GM19099 (cell line): ENCODE results near the gene RFPL1.

Experiments used
- POLR2A ChIP-seq: IDR thresholded peaks from 3 replicates; pipeline ENCODE4 v1.6.1; 2011; ENCODE audit warnings: low read depth; ENCODE audit not compliant: insufficient read length; ENCODE audit errors: extremely low read depth

RFPL1 gene

DNA sequence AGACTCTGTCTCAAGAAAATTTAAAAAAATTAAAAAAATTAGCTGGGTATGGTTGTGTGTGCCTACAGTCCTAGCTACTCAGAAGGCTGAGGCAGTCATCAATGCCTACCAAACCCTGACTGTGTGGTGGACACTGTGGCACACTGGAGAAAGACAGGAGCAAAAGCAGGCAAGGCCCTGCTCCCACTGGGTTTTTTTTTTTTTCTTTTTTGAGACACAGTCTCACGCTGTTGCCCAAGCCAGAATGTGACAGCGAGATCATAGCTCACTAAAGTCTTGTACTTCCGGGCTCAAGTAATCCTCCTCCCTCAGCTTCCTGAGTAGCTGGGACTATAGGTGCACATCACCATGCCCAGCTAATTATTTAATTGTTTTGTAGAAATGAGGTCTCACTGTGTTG, 46.3 kb downstream of the RFPL1 start:
- no peak for TF ChIP-seq POLR2A

DNA sequence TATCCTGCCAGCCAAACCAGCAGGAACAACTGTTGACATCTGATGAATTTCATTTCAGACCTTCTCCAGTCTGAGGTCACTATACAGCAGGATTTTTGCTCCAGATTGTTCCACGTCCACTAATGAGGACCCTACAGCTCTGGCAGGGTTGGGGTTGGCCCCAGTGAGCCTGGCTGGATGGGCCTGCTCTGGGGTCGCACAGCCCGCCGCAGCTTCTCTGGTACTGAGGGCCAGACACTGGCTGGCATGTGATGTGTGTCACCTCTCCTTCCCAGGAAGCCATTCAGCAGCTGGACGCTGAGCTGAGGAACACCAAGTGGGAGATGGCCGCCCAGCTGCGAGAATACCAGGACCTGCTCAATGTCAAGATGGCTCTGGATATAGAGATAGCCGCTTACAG, 47.1 kb downstream of the RFPL1 start:
- TF ChIP-seq POLR2A = no peak

DNA sequence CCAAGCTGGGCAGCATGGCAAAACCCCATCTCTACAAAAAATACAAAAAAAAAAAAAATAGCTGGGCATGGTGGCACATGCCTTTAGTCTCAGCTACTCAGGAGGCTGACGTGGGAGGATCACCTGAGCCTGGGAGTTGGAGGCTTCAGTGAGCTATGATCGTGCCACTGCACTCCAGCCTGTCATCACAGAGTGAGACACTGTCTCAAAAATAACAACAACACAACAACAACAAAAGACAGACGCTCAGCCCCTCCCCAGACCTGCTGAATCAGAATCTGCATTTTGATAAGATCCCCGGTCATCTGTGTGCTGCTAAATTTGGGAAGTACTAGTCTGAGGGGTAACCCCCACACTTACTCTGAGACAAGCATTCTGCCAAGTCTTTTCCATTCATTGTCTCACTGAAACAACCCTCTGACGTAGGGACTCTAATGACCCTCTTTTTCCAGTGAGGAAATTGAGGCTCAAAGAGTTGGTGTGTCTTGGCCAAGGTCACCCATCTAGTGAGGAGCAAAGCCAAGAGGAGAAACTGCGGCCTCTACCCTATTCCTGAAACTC, 49.1 kb downstream of the RFPL1 start:
- TF ChIP-seq POLR2A = no peak

DNA sequence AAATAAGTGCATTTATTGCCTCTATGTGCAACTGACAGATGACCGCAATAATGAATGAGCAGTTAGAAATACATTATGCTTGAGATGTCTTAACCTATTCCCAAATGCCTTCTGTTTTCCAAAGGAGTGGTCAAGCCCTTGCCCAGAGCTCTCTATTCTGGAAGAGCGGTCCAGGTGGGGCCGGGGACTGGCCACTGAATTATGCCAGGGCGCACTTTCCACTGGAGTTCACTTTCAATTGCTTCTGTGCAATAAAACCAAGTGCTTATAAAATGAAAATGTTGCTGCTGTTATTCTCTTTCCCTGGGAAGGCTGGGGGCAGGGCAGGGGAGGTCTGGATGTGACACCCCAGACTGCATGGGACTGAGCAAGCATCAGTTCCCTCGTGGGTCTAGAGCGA, 52.6 kb downstream of the RFPL1 start:
- no peak for TF ChIP-seq POLR2A
